GM23248 (cell line): ENCODE data around the gene MIOS. TPM values are rescaled to one million over a fixed set of nuclear protein-coding genes. Genes with fewer than 3 reads are reported as not detected.
A peak's percentile ranks its signal among the peaks of the same experiment; 100 is the strongest.

Experiments
- DNase-seq: peaks from one replicate; pipeline ENCODE4 v3.0.0-alpha.2; 2015
- H2AFZ ChIP-seq: fragments of 200-600 bp; sonication (generic); 2 replicates; pipeline ENCODE4 v1.6.1; 2016; ENCODE audit warnings: antibody characterized with exemption
- H3F3A ChIP-seq: fragments of 200-600 bp; sonication (generic); 2 replicates; pipeline ENCODE4 v1.6.1; 2016; ENCODE audit warnings: mild to moderate bottlenecking, antibody characterized with exemption, mixed run types; ENCODE audit not compliant: insufficient read depth
- H3K27ac ChIP-seq: fragments of 200-600 bp; sonication (generic); 2 replicates; pipeline ENCODE4 v1.5.1; 2016; ENCODE audit warnings: mild to moderate bottlenecking
- H3K27me3 ChIP-seq: fragments of 200-600 bp; sonication (generic); replicated peaks from 2 replicates; pipeline ENCODE4 v1.6.1; 2016; ENCODE audit warnings: mild to moderate bottlenecking; ENCODE audit not compliant: insufficient read depth
- H3K36me3 ChIP-seq: fragments of 200-600 bp; sonication (generic); 2 replicates; pipeline ENCODE4 v1.6.1; 2016; ENCODE audit warnings: low read depth, mild to moderate bottlenecking
- H3K4me1 ChIP-seq: fragments of 200-600 bp; sonication (generic); 2 replicates; pipeline ENCODE4 v1.6.1; 2016; ENCODE audit warnings: mild to moderate bottlenecking; ENCODE audit not compliant: insufficient read depth
- H3K4me2 ChIP-seq: fragments of 200-600 bp; sonication (generic); one replicate; pipeline ENCODE4 v1.6.1; 2016; ENCODE audit warnings: mild to moderate bottlenecking; ENCODE audit not compliant: unreplicated experiment
- H3K4me3 ChIP-seq: fragments of 200-600 bp; sonication (generic); 2 replicates; pipeline ENCODE4 v1.5.1; 2016; ENCODE audit warnings: mild to moderate bottlenecking
- H3K79me2 ChIP-seq: fragments of 200-600 bp; sonication (generic); 2 replicates; pipeline ENCODE4 v1.6.1; 2016; ENCODE audit warnings: mild to moderate bottlenecking; ENCODE audit not compliant: insufficient read depth
- H3K9ac ChIP-seq: fragments of 200-600 bp; sonication (generic); 2 replicates; pipeline ENCODE4 v1.6.1; 2016; ENCODE audit warnings: mild to moderate bottlenecking
- H3K9me2 ChIP-seq: fragments of 200-600 bp; sonication (generic); 2 replicates; pipeline ENCODE4 v1.6.1; 2016; ENCODE audit warnings: mixed run types, mild to moderate bottlenecking, moderate library complexity; ENCODE audit not compliant: insufficient read depth
- H3K9me3 ChIP-seq: fragments of 200-600 bp; sonication (generic); one replicate; pipeline ENCODE4 v1.6.1; 2017; ENCODE audit warnings: low read depth
- H4K20me1 ChIP-seq: fragments of 200-600 bp; sonication (generic); 2 replicates; pipeline ENCODE4 v1.6.0; 2016; ENCODE audit not compliant: insufficient read depth
- EZH2 ChIP-seq: fragments of 200-600 bp; sonication (generic); IDR thresholded peaks from 2 replicates; pipeline ENCODE4 v1.6.1; 2018; ENCODE audit warnings: antibody characterized with exemption, mild to moderate bottlenecking; ENCODE audit not compliant: insufficient read depth, poor library complexity, severe bottlenecking
- EZH2phosphoT487 ChIP-seq: fragments of 200-600 bp; sonication (generic); IDR thresholded peaks from 2 replicates; pipeline ENCODE4 v1.6.1; 2018; ENCODE audit warnings: antibody characterized with exemption, moderate library complexity, mild to moderate bottlenecking, low read depth; ENCODE audit not compliant: insufficient read depth
- whole genome bisulfite sequencing, 2 experiments: methylation state at CpG; one replicate each; pipeline ENCODE4 v1.1.6; 2015 to 2017; ENCODE audit warnings: low lambda C conversion rate in 2 of 2, low coverage in 1 of 2; ENCODE audit errors: missing lambda C conversion rate in 2 of 2; 5-methylcytosine and 5-hydroxymethylcytosine counted together
- in situ Hi-C: fragments of 300-500 bp; cut with MboI; formaldehyde crosslinking; loops from 2 replicates; pipeline ENCODE4 v1.15.0; 2020
- polyA plus RNA-seq: library from polyadenylated mRNA; unstranded; fragments of >200 nt; fragmentation: Nextera tagmentation; extraction: Ambion mirVana; gene quantifications from 2 replicates; pipeline ENCODE4 v1.2.1, GENCODE V29; 2016
- total RNA-seq: library from RNA; depleted of rRNA; stranded (reverse); fragments of >200 nt; shearing (Covaris generic); gene quantifications from 2 replicates; pipeline ENCODE4 v1.2.3, GENCODE V29; 2014

The MIOS gene
- total and polyA plus RNA-seq, 2 experiments from 2014 or later, result 13.3 to 29.7 TPM

DNA sequence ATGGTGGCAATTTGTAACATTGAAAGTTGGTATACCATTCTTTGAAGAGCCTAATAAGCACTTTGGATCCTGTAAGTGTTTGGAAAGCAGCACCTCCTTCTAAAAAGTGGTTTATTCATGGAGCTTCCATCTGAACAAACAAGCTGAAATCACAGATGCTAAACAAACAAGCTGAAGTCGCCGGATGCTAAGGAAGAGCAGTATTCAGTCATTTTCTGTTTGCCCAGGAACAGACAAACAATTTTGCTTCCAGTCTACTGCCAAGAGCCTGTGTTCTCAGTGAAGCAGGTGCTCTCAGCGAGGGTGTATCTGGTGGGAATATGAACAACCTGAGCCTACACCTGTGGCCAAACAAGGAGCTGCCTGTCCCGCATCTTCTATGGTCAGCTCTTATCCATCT, 37.4 kb upstream of the MIOS start:
- no peak for TF ChIP-seq EZH2
- no peak for TF ChIP-seq EZH2phosphoT487
- no peaks in the 10 kb centered on the region for H3K79me2 ChIP-seq
- no peak overlapping the region for H2AFZ ChIP-seq
- no peaks in the 10 kb centered on the region for H3K36me3 ChIP-seq
- no peaks in the 10 kb centered on the region for H4K20me1 ChIP-seq
- in situ Hi-C loops, result loop anchor here (25.0 kb wide), 1 partner anchor 567 kb away; no protein-coding TSS in a partner anchor
- H3K4me1 ChIP-seq, result no peaks in the 10 kb centered on the region
- no peak for DNase-seq
- H3K9ac ChIP-seq, result no peak overlapping the region
- H3K27me3 ChIP-seq, result no peaks in the 10 kb centered on the region
- no peaks in the 10 kb centered on the region for H3F3A ChIP-seq
- no peaks in the 10 kb centered on the region for H3K9me3 ChIP-seq
- H3K4me2 ChIP-seq, result no peak overlapping the region
- no peak overlapping the region for H3K4me3 ChIP-seq
- 94 to 95% methylated on average over 4 of the region's 4 CpGs for WGBS, 2 experiments
- no peak overlapping the region for H3K27ac ChIP-seq
- H3K9me2 ChIP-seq, result no peaks in the 10 kb centered on the region

DNA sequence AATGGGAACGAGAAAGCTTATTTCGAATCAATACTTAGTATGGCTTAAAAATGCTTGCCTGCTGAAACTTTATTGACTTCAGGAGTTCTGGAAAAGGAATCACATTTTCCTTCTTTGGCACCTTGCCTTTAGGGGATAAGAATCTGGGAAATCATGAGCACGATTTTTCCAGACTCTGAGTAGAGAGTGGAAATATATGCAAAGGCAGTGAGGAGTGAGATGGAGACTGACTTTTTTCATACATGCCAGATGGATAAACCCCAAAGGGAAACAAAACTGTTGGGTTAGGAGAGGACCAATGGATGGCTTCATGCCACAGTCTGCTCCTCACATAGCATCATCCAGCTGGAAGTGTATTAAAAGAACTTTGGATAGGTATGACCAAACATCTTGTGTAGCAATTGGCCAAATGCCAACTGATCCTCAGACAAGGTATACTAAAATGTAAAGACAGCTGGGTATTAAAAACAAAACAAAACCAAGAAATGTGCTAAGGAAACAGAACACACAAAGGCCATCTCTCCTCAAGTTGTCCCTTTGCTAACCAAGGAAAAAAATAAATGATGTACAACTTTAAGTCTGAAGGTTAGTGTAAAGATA, 32.8 kb upstream of the MIOS start:
- no peaks in the 10 kb centered on the region for H3K27me3 ChIP-seq
- no peaks in the 10 kb centered on the region for H3K79me2 ChIP-seq
- WGBS, 2 experiments, result 37 to 63% methylated on average over 3 of the region's 3 CpGs
- no peak for TF ChIP-seq EZH2
- no peak for TF ChIP-seq EZH2phosphoT487
- no peaks in the 10 kb centered on the region for H3K9me3 ChIP-seq
- no peaks in the 10 kb centered on the region for H4K20me1 ChIP-seq
- no peaks in the 10 kb centered on the region for H3K9me2 ChIP-seq
- H3K4me1 ChIP-seq, result no peaks in the 10 kb centered on the region
- H3K9ac ChIP-seq, result no peak overlapping the region
- H3F3A ChIP-seq, result no peaks in the 10 kb centered on the region
- H2AFZ ChIP-seq, result no peak overlapping the region
- no peak overlapping the region for H3K27ac ChIP-seq
- in situ Hi-C loops, result loop anchor here (10.0 to 25.0 kb wide), 2 partner anchors 439 to 572 kb away; no protein-coding TSS in a partner anchor
- DNase-seq, result no peak
- H3K36me3 ChIP-seq, result no peaks in the 10 kb centered on the region
- H3K4me2 ChIP-seq, result no peak overlapping the region
- no peak overlapping the region for H3K4me3 ChIP-seq

DNA sequence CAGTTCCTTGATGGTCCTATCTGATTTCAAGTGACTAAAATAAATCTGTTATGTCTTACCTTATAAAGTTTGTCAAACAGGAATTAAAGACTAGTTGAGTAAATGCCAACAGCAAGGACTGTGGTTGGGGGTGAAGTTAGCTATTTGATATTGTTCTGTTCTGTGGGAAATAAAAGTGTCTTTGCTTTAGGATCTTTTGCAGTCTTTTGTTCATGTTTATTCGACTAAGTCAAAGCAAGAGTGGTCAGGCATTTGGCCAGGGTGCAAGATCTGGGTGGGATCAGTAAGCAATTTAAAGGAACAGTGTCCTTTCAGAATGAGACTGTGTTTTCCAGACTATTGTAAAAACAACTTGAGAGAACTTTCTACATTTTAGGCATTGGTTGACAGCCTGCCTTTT, 31.0 kb upstream of the MIOS start, which contains the start of gene COL28A1:
TSS of gene COL28A1 (minus strand) at position 183 of the 400 bp plus-strand sequence. CDS start 2,998 bp downstream, outside the sequence.
- H3K9ac ChIP-seq, result no peak within 1 kb of the TSS
- no peak within 1 kb of the TSS for H3K4me3 ChIP-seq
- H3K9me2 ChIP-seq, result no peaks in the 10 kb centered on the region
- TF ChIP-seq EZH2phosphoT487 (no peak), EZH2 (no peak)
- H3K4me2 ChIP-seq, result no peak within 1 kb of the TSS
- no peaks in the 10 kb centered on the region for H3K4me1 ChIP-seq
- in situ Hi-C loops, result loop anchor here (5.0 to 25.0 kb wide), 3 partner anchors 108 to 573 kb away; no protein-coding TSS in a partner anchor
- H3F3A ChIP-seq, result no peaks in the 10 kb centered on the region
- no peaks in the 10 kb centered on the region for H3K36me3 ChIP-seq
- H2AFZ ChIP-seq, result 0 out of 2 replicates have a peak within 1 kb of the TSS, but pooled peaks have one; percentile 47
- H4K20me1 ChIP-seq, result no peaks in the 10 kb centered on the region
- H3K79me2 ChIP-seq, result no peaks in the 10 kb centered on the region
- no peaks in the 10 kb centered on the region for H3K9me3 ChIP-seq
- WGBS, 2 experiments, result 7 to 26% methylated on average over 1 of the region's 1 CpG
- no peaks in the 10 kb centered on the region for H3K27me3 ChIP-seq
- no peak for DNase-seq
- no peak within 1 kb of the TSS for H3K27ac ChIP-seq

- H3K79me2 ChIP-seq, result no peaks in the 10 kb centered on the region
- WGBS, 2 experiments, result 93 to 95% methylated on average over 5 of the region's 5 CpGs
- DNase-seq, result no peak
Measured at GRCh38 chr7:7536396-7537019, 30.2 kb upstream of the MIOS start.

More at GRCh38 chr7:7536396-7537019, 30.2 kb upstream of the MIOS start:
- no peaks in the 10 kb centered on the region for H3K36me3 ChIP-seq
- no peak overlapping the region for H3K9ac ChIP-seq
- no peak overlapping the region for H2AFZ ChIP-seq
- no peak overlapping the region for H3K4me2 ChIP-seq
- no peak overlapping the region for H3K4me3 ChIP-seq
- H3F3A ChIP-seq, result no peaks in the 10 kb centered on the region
- no peaks in the 10 kb centered on the region for H3K9me3 ChIP-seq
- no peaks in the 10 kb centered on the region for H4K20me1 ChIP-seq
- no peaks in the 10 kb centered on the region for H3K27me3 ChIP-seq
- H3K9me2 ChIP-seq, result no peaks in the 10 kb centered on the region
- H3K27ac ChIP-seq, result no peak overlapping the region
- in situ Hi-C loops, result loop anchor here (5.0 to 25.0 kb wide), 3 partner anchors 109 to 574 kb away; no protein-coding TSS in a partner anchor
- no peaks in the 10 kb centered on the region for H3K4me1 ChIP-seq
- no peak for TF ChIP-seq EZH2phosphoT487
- no peak for TF ChIP-seq EZH2
